Skeletal muscle tissue (tissue), 4 donors: ENCODE results near the gene SLC8A1. TPM values are rescaled to one million over a fixed set of nuclear protein-coding genes. Genes with fewer than 3 reads are reported as not detected.

Source experiments
- H3K27ac ChIP-seq: one replicate; pipeline ENCODE4 v1.7.0; 2013; ENCODE audit warnings: mild to moderate bottlenecking, low read depth, low read length, inconsistent platforms
- H3K27me3 ChIP-seq, 3 donors: one replicate each; pipeline ENCODE4 v1.7.0; 2013; ENCODE audit warnings: low read length in 3 of 3; ENCODE audit not compliant: control insufficient read depth in 3 of 3, insufficient read depth in 3 of 3
- H3K36me3 ChIP-seq, 3 donors: one replicate each; pipeline ENCODE4 v1.7.0; 2013; ENCODE audit warnings: low read length in 3 of 3; ENCODE audit not compliant: control insufficient read depth in 3 of 3, insufficient read depth in 3 of 3
- H3K4me1 ChIP-seq, 3 donors: one replicate each; pipeline ENCODE4 v1.7.0; 2013; ENCODE audit warnings: low read length in 3 of 3, mild to moderate bottlenecking in 3 of 3; ENCODE audit not compliant: control insufficient read depth in 3 of 3, insufficient read depth in 3 of 3
- H3K4me3 ChIP-seq, 3 donors: one replicate each; pipeline ENCODE4 v1.7.0; 2013; ENCODE audit warnings: low read length in 3 of 3
- H3K9ac ChIP-seq, 3 donors: one replicate each; pipeline ENCODE4 v1.7.0; 2013; ENCODE audit warnings: low read length in 3 of 3, mild to moderate bottlenecking in 3 of 3, moderate library complexity in 2 of 3, low read depth in 1 of 3
- H3K9me3 ChIP-seq, 3 donors: one replicate each; pipeline ENCODE4 v1.7.0; 2013; ENCODE audit warnings: low read length in 3 of 3; ENCODE audit not compliant: control insufficient read depth in 3 of 3
- total RNA-seq: library from RNA; depleted of rRNA; stranded (reverse); fragments of >200 nt; gene quantifications from one replicate; pipeline ENCODE4 v1.2.3, GENCODE V29; 2014
- donor health status: Osteomylitis.

Gene SLC8A1
- total RNA-seq, 1 donor from 2014 or later, result 45.9 TPM

DNA sequence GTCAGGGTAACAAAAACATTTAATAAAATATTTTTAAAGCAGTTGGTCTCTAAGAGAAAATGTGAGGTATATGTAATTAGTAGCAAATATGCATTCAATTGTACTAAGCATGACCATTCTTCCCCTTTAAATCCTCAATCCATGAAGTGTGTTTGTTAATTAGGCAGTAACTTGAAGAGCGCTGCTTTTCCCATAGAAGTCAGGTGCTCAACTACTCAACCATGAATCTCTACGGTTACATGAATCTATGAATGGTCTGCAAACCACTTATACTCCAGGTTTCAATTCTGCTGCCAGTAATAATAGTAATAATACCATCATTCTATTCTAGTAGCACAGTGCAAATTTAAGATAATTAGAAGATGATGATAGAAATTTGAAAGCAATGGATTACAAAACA is 55.8 kb downstream of the SLC8A1 start:
- H3K27me3 ChIP-seq, result no peaks in the 10 kb centered on the region
- no peaks in the 10 kb centered on the region for H3K36me3 ChIP-seq
- H3K27ac ChIP-seq, result no peak overlapping the region
- no peak overlapping the region for H3K9ac ChIP-seq
- H3K9me3 ChIP-seq, result no peaks in the 10 kb centered on the region
- peaks cover 0 to 12% (median 5%) of the 10 kb centered on the region in 3 donors for H3K4me1 ChIP-seq
- no peak overlapping the region for H3K4me3 ChIP-seq

DNA sequence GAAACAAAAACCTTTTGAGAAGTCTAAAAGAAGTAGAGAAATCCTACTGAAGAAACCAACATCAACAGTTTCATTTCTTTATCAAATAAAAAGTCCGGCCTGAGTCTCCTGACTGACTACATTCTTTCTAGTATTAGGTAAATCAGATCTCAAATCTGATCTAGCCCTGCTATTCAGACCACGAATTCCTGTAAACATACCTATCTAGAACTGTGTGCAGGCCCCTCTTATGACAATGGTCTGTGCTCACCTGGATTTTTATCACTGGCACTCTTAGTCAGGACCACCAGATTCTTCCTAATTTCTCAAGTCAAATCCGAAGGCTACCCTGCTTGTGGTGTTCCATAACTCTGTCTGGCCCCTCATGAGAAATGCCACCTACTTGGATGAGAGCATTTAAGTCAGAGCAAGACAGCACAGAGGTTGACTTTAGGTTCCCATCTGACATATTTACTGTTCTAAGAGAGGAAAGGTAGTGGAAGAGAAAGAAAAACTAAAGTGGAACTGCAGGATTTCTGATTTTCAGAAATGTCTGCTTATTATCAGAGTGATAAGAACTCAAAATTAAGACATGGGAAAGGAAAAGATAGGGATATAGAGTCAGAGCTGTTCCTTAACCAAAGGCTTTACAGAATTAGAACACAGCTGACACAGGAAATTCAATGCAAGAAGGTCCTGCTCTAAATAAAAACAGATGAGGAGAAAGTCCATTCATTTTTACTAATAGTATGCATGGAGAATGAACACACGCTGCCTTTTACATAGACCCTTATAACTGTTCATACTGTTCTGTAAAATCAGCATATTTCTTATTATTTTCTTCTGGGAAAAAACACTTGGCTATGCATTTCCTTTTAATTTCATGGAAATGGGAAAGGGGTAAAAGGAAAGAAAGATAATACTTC is 56.5 kb downstream of the SLC8A1 start:
- Histone ChIP-seq H3K27ac (no peak overlapping the region), H3K4me1 (peaks cover 0 to 8% (median 1%) of the 10 kb centered on the region in 3 donors)

DNA sequence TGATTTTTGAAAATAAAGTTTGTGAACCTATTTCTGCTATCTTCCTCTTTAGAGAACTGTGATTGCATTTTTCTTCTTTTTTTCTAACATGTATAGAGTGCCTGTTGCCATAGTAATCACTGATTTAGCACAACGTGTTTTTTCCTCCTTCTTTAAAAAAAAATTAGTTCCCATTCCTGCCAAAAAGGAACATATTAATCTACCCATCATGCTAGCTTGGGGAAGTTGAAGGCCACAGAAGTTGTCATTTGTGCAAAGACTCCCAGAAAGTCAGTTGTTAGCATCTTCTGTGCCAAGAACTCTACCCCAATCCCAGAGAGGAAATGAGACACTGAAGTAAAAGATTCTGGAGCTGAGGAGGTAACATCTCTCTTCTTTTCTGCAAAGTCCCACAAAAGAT is 57.3 kb downstream of the SLC8A1 start:
- Histone ChIP-seq H3K4me3 (no peak overlapping the region), H3K9me3 (no peaks in the 10 kb centered on the region), H3K27me3 (no peaks in the 10 kb centered on the region), H3K4me1 (peaks cover 0 to 8% (median 0%) of the 10 kb centered on the region in 3 donors), H3K27ac (no peak overlapping the region), H3K36me3 (no peaks in the 10 kb centered on the region), H3K9ac (no peak overlapping the region)

More for the DNA sequence above, 56.5 kb downstream of the SLC8A1 start:
- H3K4me3 ChIP-seq, result no peak overlapping the region
- no peaks in the 10 kb centered on the region for H3K9me3 ChIP-seq
- H3K27me3 ChIP-seq, result no peaks in the 10 kb centered on the region
- H3K9ac ChIP-seq, result no peak overlapping the region
- no peaks in the 10 kb centered on the region for H3K36me3 ChIP-seq

DNA sequence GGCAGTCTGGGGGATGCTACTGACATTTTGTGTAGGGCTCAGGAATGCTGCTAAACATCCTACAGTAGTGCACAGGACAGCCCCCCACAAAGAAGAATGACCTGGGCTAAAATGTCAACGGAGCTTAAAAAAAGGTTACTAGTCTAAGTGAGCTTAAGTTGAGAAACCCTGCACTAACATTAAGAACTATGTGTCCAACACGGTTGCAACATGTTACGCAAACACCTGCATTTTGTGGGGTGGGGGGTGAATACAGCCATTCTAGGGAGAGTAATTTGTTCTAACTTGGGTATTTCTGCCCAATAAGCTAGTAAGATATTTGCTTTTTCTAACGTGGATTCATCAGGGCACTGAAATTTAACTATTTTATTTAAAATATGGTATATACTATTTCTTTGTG is 57.9 kb downstream of the SLC8A1 start:
- H3K27me3 ChIP-seq, result no peaks in the 10 kb centered on the region
- no peak overlapping the region for H3K27ac ChIP-seq

DNA sequence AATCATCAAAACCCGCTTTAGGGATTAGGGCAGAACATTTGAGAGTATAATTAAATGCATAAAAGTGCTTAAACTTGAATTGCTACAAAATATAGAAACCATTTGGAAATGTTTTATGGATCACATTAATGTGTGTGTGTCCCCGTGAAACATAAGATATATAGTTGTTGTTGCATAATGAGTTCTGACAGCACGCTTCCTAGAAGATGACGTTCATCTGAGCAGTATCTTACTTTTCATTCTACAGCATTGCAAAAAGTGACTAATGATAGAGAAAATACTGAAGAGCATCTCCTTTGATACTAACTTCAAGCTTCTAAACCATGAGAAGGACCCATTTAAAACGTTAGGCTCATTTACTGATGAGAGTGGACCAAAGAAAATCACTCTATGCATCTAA is 63.7 kb downstream of the SLC8A1 start:
- Histone ChIP-seq H3K4me3 (no peak overlapping the region), H3K27ac (no peak overlapping the region), H3K4me1 (no peaks in the 10 kb centered on the region)

More for the DNA sequence above, 57.9 kb downstream of the SLC8A1 start:
- no peak overlapping the region for H3K4me3 ChIP-seq
- H3K36me3 ChIP-seq, result no peaks in the 10 kb centered on the region
- H3K9me3 ChIP-seq, result no peaks in the 10 kb centered on the region
- no peak overlapping the region for H3K9ac ChIP-seq
- peaks cover 0 to 8% (median 0%) of the 10 kb centered on the region in 3 donors for H3K4me1 ChIP-seq

DNA sequence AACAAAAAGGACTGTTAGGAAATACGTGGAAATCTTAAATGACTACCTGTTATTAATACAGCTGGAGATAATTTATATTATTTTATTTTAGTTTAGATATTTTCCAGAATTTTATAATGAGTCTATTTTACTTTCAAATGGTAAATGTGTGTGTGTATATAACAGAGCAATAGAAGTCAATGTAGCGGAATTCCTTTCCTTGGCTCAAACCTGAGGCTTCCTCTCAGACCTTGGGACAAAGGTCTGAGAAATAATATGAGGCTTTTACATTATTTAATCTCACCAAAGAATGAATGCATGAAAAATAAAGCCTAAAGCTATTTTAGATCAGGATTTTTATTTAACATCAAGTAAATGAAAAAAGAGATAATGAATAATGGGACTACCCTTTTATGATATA is 65.7 kb downstream of the SLC8A1 start:
- Histone ChIP-seq H3K4me1 (no peaks in the 10 kb centered on the region), H3K27me3 (no peaks in the 10 kb centered on the region), H3K9me3 (peaks cover 0 to 5% (median 3%) of the 10 kb centered on the region in 3 donors), H3K36me3 (no peaks in the 10 kb centered on the region), H3K27ac (no peak overlapping the region), H3K4me3 (no peak overlapping the region), H3K9ac (no peak overlapping the region)

More for the DNA sequence above, 63.7 kb downstream of the SLC8A1 start:
- Histone ChIP-seq H3K9me3 (no peaks in the 10 kb centered on the region), H3K36me3 (no peaks in the 10 kb centered on the region), H3K27me3 (no peaks in the 10 kb centered on the region), H3K9ac (no peak overlapping the region)

DNA sequence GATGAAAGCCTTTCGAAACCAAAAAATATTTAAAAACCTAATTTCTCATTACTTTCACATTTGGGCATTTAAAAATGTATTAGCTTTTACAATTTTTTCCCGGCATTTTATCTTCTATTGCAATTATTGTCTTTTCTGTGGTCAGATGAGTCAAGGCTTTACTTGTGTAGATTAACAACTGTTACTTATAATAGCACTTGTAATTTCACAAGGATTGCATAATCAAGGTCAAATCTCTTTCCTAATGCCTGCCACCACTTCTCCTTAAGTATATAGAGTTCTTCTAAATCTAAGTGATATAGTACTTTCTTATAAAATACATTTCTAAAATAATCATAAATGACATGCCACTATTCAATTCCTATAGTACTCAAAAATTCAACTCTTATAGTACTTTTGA is 67.2 kb downstream of the SLC8A1 start:
- no peaks in the 10 kb centered on the region for H3K4me1 ChIP-seq
- no peak overlapping the region for H3K9ac ChIP-seq
- H3K27me3 ChIP-seq, result no peaks in the 10 kb centered on the region
- H3K27ac ChIP-seq, result no peak overlapping the region
- no peak overlapping the region for H3K4me3 ChIP-seq
- peaks cover 0 to 9% (median 5%) of the 10 kb centered on the region in 3 donors for H3K9me3 ChIP-seq
- H3K36me3 ChIP-seq, result no peaks in the 10 kb centered on the region

DNA sequence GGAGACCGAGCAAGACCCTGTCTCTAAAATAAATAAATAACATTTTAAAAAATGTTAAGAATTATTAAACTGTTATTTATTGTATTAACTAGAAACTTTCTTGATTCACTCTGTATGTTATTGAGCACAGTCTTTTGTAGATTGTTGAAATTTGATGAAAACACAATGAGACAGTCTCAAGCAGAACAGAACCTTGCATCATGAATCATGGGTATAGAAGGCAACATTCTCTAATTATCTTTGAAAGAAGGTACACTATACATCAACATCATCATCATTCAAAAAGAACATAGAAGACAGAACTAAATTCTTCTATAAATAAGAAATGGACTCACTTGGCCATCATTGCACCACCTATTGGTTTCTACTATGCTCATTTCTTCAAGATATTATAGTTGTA is 67.7 kb downstream of the SLC8A1 start:
- Histone ChIP-seq H3K27ac (no peak overlapping the region), H3K9me3 (peaks cover 0 to 9% (median 5%) of the 10 kb centered on the region in 3 donors), H3K4me1 (no peaks in the 10 kb centered on the region)

DNA sequence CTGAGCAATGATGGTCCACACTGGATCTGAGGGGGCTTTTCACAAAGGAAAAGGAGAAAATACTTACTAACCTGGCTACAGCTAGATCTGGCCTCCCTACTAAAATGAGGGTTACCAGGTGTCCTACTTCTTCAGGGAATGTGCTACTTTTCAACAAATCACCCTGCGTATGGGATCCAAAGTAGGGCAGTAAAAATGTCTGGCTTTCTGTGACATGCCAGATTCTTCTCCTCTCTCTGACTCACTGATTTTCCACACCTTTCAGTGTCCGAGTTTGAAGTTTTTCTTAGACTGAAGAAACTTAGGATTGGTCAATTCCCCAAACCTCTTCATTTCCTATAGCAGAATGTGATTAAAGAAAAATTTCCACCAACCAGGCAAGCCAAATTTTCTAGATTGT is 71.2 kb downstream of the SLC8A1 start:
- no peak overlapping the region for H3K9ac ChIP-seq
- no peaks in the 10 kb centered on the region for H3K36me3 ChIP-seq
- H3K4me1 ChIP-seq, result no peaks in the 10 kb centered on the region
- peaks cover 0 to 9% (median 5%) of the 10 kb centered on the region in 3 donors for H3K9me3 ChIP-seq
- H3K27ac ChIP-seq, result no peak overlapping the region
- H3K27me3 ChIP-seq, result no peaks in the 10 kb centered on the region
- H3K4me3 ChIP-seq, result no peak overlapping the region

More for the DNA sequence above, 67.7 kb downstream of the SLC8A1 start:
- no peaks in the 10 kb centered on the region for H3K36me3 ChIP-seq
- H3K9ac ChIP-seq, result no peak overlapping the region
- H3K27me3 ChIP-seq, result no peaks in the 10 kb centered on the region
- H3K4me3 ChIP-seq, result no peak overlapping the region

DNA sequence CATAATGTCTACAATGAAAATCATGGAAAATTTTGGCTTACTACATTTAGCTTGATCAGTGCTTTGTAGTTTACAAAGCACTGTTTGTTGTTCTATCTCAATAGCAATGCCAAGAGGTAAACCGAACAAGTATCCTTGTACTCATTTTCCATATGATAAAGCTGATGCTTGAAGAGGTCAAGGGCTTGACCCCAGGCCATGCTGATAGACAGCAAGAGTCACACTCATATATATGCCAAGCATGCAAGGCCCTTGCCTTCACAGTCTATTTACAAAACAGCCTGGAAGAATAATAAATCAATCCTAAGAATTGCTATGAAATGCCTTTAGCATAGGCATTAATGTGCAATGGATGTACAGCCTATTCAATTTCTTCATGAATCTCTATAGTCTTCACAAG is 71.8 kb downstream of the SLC8A1 start:
- peaks cover 0 to 9% (median 5%) of the 10 kb centered on the region in 3 donors for H3K9me3 ChIP-seq
- H3K27ac ChIP-seq, result no peak overlapping the region
- H3K4me1 ChIP-seq, result no peaks in the 10 kb centered on the region

More for the DNA sequence above, 71.8 kb downstream of the SLC8A1 start:
- Histone ChIP-seq H3K4me3 (no peak overlapping the region), H3K27me3 (no peaks in the 10 kb centered on the region), H3K36me3 (no peaks in the 10 kb centered on the region), H3K9ac (no peak overlapping the region)
